Measurements from ENCODE around the gene ADGRB2.

DNA sequence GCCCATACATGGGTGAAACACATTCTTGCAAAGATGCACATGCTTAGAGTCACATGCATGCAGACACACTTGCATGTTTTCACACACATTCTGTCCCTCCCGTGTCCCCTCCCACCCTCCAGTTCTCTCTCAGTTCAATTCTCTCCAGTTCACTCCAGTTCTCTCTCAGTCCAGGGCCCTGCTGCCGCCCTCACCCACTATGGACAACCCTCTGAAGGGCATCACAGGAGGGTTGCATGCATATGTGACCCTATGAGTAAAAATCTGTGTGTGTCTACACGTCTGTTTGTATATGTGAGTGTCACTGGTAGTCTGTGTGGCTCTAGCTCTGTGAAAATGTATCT is 21.8 kb upstream of the ADGRB2 start:
- TF ChIP-seq, protein P1, sequence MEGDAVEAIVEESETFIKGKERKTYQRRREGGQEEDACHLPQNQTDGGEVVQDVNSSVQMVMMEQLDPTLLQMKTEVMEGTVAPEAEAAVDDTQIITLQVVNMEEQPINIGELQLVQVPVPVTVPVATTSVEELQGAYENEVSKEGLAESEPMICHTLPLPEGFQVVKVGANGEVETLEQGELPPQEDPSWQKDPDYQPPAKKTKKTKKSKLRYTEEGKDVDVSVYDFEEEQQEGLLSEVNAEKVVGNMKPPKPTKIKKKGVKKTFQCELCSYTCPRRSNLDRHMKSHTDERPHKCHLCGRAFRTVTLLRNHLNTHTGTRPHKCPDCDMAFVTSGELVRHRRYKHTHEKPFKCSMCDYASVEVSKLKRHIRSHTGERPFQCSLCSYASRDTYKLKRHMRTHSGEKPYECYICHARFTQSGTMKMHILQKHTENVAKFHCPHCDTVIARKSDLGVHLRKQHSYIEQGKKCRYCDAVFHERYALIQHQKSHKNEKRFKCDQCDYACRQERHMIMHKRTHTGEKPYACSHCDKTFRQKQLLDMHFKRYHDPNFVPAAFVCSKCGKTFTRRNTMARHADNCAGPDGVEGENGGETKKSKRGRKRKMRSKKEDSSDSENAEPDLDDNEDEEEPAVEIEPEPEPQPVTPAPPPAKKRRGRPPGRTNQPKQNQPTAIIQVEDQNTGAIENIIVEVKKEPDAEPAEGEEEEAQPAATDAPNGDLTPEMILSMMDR (conservative IDR thresholded peaks at IDR 0.05; ENCODE audit: low read length): no peak
- no peak for TF ChIP-seq EZH2phosphoT487 (IDR thresholded peaks at IDR 0.05; ENCODE audit: borderline replicate concordance, low read depth, low read length)

Measured in OCI-LY7 (cell line).